Measurements from ENCODE around the gene MAPK4. TPM values are rescaled to one million over a fixed set of nuclear protein-coding genes. Genes with fewer than 3 reads are reported as not detected.
"Not testable (repeated sequence)": the region's sequence is repeated elsewhere in the genome, so short reads cannot be mapped to it uniquely, and the experiment has no call there.

The MAPK4 gene
- total RNA-seq, 3 donors from 2014 or later: not detected

DNA sequence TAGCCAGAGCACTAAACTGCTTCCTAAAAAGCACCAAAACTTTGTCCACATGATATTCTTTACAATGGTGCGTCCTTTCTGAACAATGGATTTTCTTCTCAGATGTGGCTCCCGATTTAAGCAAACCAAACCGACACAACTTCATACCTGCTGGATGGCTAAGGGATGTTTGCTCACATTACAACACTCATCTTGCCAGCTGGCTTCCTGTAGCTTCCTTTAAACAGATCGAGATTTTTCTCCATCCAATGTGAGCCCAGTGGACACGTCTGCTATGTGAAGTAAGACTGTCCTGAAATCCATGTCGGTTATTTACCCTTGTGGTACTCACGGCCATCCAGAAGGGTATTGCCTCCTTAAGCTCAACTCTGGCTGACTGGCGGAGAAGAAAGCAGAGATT, 126.5 kb downstream of the MAPK4 start:
- Mint-ChIP-seq H3K4me3 (no peak overlapping the region), H3K36me3 (ENCODE audit: insufficient read depth) (no peaks in the 10 kb centered on the region), H3K4me1 (ENCODE audit: low read depth) (no peaks in the 10 kb centered on the region), H3K9me3 (no peaks in the 10 kb centered on the region), H3K27me3 (ENCODE audit: low read depth) (peaks cover 4% of the 10 kb centered on the region)
- DNase-seq (no peak), ATAC-seq (no peak)

DNA sequence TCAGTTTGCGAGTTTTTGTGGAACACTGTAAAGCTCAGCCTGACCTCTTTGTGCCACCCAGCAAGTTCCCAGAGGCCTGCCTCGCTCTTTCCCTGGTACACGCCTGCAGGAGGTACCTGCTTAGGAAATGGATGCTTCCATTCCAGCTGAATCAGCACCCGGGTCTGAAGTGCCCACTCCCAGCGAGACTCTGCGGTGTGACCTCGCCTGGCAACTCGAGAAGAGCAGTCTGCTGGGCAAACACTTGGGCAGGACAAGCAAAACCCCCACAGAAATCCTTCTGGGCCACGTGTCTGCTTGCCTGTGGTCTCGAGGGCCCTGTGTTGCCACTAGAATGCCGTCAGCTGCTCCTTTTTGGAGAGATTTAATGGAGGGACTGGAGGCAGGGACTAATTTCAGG, 127.6 kb downstream of the MAPK4 start:
- Mint-ChIP-seq H3K4me1 (ENCODE audit: low read depth) (no peaks in the 10 kb centered on the region), H3K36me3 (ENCODE audit: insufficient read depth) (no peaks in the 10 kb centered on the region), H3K27me3 (ENCODE audit: low read depth) (peaks cover 4% of the 10 kb centered on the region), H3K9me3 (no peaks in the 10 kb centered on the region), H3K4me3 (no peak overlapping the region)
- DNase-seq: no peak
- no peak for ATAC-seq

DNA sequence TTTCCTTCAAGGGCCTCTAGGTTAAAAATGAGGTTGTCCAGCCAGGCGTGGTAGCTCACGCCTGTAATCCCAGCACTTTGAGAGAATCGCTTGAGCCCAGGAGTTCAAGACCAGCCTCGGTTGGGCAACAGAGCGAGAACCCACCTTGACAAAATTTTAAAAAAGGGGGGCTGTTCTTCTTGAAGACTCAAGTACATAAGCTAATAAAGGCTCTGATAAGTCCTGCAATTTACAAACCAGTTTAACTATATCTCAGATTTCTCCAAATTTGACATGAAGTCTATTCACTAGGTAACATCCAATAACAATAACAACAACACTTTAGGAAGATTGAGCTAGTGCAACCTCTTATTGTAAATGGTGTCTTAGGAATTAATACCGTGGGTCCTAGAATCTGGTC, 129.7 kb downstream of the MAPK4 start:
- Mint-ChIP-seq H3K4me1 (ENCODE audit: low read depth) (no peaks in the 10 kb centered on the region), H3K36me3 (ENCODE audit: insufficient read depth) (no peaks in the 10 kb centered on the region), H3K27me3 (ENCODE audit: low read depth) (peaks cover 8% of the 10 kb centered on the region), H3K9me3 (no peaks in the 10 kb centered on the region), H3K4me3 (no peak overlapping the region)
- DNase-seq (no peak), ATAC-seq (no peak)

DNA sequence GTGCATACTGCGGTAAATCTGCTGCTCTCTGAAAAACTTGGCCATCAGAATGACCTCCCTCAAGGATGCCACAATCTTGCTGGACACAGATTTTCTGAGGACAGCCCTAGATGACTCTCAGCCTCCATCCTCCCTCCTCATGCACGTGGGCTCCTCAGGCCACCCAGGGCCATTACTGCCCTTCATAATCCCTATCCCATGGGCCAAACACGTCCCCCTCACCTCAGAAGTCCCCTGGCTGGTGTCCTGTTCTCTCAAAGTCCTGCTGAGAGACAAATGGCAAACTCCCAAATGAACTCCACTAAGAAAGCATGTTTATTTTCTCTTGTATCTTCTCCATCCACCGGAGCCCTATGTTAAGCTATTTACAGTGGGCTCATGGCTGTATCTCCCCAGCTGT, 134.3 kb downstream of the MAPK4 start:
- H3K4me1 Mint-ChIP-seq (ENCODE audit: low read depth): no peaks in the 10 kb centered on the region
- H3K27me3 Mint-ChIP-seq (ENCODE audit: low read depth): peaks cover 8% of the 10 kb centered on the region
- H3K4me3 Mint-ChIP-seq: no peak overlapping the region
- no peaks in the 10 kb centered on the region for H3K36me3 Mint-ChIP-seq (ENCODE audit: insufficient read depth)
- DNase-seq (no peak), ATAC-seq (no peak)
- H3K9me3 Mint-ChIP-seq: no peaks in the 10 kb centered on the region

DNA sequence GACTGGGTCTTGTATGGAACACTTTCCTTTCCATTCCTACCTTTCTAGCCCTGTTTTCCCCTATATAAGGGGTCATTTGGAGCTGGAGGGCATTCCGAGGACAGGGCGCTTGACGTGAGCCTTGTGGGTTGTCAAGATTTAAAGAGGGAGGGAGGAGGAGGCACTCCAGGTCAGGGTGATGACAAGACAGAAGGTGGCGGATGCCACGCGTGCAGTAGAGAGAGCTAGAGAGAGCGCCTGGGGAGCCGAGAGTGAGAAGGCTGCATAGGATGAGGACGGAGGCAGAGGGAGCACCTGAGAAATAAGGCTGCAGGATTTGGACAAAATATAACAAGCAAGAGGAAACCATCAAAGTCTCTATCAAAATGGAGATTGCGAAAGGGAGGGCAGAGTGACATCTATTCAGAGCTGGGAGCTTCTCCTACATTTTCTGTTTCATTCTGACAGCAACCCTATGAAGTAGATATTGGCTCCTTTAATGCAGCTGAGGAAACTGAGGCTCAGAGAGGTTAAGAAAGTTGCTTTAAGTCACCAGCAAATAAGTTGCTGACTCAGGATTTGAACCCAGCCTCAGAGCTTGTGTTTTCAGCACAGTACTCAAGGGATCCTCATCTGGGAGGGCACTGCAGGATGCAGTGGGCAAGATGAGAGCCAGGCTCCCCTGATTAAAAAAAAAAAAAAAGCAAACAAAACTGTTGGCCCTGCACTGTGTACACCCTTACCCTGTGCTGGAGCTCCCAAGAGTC, 135.7 kb downstream of the MAPK4 start:
- Mint-ChIP-seq H3K4me1 (ENCODE audit: low read depth) (no peaks in the 10 kb centered on the region), H3K36me3 (ENCODE audit: insufficient read depth) (no peaks in the 10 kb centered on the region), H3K27me3 (ENCODE audit: low read depth) (peaks cover 12% of the 10 kb centered on the region), H3K4me3 (no peak overlapping the region), H3K9me3 (no peaks in the 10 kb centered on the region)
- DNase-seq: no peak
- ATAC-seq: no peak

DNA sequence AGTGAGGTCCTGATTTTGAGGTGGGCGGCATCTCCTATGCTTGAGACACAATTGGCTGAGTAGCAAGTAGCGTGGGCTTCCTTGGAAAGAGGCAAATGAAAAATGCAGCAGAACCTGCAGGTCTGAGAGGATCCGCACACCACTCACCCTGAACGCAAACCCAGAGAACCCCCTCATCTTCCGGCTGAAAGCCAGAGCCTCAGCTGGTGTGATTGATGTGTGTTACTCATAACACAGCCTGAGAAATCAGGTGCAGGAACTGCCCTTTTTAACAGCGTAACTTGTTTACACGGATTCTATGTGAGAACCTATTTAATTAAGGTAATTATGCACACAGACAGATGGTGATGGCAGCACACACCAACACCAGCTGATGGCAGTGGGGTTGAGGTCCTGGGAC, 136.5 kb downstream of the MAPK4 start:
- H3K9me3 Mint-ChIP-seq: no peaks in the 10 kb centered on the region
- no peaks in the 10 kb centered on the region for H3K36me3 Mint-ChIP-seq (ENCODE audit: insufficient read depth)
- DNase-seq (no peak), ATAC-seq (no peak)
- H3K27me3 Mint-ChIP-seq (ENCODE audit: low read depth): peaks cover 12% of the 10 kb centered on the region
- H3K4me1 Mint-ChIP-seq (ENCODE audit: low read depth): no peaks in the 10 kb centered on the region
- no peak overlapping the region for H3K4me3 Mint-ChIP-seq

DNA sequence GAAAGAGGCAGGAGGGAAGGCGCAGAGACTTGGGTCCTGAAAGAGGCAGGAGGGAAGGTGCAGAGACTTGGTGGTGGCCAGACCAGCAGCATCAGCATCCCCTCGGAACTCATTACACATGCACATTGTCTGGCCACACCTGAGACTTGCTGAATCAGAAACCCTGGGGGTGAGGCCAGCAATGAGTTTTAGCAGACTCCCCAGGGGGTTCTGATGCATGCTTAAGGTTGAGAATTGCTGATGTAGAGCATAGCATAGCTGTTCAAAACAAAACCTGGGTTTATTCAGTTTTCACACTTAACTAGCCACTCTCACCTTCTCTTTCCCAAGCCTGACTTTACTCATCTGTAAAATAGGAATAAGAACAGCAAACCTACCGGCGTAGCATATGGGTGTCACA, 137.0 kb downstream of the MAPK4 start:
- no peaks in the 10 kb centered on the region for H3K4me1 Mint-ChIP-seq (ENCODE audit: low read depth)
- no peaks in the 10 kb centered on the region for H3K9me3 Mint-ChIP-seq
- no peak for ATAC-seq
- H3K27me3 Mint-ChIP-seq (ENCODE audit: low read depth): peaks cover 12% of the 10 kb centered on the region
- no peak for DNase-seq
- no peaks in the 10 kb centered on the region for H3K36me3 Mint-ChIP-seq (ENCODE audit: insufficient read depth)
- H3K4me3 Mint-ChIP-seq: no peak overlapping the region

DNA sequence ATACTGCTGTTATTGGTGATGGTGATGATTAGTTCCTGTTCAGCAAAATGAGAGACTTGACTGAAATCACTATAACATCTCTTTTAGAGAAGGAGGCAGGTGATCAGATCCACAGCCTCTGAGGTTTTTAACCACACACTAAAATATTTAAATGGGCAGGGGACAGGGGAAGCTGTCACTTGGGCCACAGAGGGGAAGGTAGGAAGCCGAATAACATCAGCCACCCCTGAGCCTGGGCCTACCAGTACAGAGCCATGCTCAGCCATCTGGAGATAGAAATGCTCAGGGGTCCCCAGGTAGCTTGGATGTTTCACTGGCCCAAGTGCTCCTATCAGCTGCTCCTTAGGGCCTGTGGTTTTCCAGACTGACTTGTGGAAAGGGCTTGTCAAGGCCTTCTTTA, 137.6 kb downstream of the MAPK4 start:
- H3K4me3 Mint-ChIP-seq: no peak overlapping the region
- no peaks in the 10 kb centered on the region for H3K9me3 Mint-ChIP-seq
- H3K4me1 Mint-ChIP-seq (ENCODE audit: low read depth): no peaks in the 10 kb centered on the region
- H3K36me3 Mint-ChIP-seq (ENCODE audit: insufficient read depth): no peaks in the 10 kb centered on the region
- H3K27me3 Mint-ChIP-seq (ENCODE audit: low read depth): peaks cover 12% of the 10 kb centered on the region
- ATAC-seq (no peak), DNase-seq (no peak)

DNA sequence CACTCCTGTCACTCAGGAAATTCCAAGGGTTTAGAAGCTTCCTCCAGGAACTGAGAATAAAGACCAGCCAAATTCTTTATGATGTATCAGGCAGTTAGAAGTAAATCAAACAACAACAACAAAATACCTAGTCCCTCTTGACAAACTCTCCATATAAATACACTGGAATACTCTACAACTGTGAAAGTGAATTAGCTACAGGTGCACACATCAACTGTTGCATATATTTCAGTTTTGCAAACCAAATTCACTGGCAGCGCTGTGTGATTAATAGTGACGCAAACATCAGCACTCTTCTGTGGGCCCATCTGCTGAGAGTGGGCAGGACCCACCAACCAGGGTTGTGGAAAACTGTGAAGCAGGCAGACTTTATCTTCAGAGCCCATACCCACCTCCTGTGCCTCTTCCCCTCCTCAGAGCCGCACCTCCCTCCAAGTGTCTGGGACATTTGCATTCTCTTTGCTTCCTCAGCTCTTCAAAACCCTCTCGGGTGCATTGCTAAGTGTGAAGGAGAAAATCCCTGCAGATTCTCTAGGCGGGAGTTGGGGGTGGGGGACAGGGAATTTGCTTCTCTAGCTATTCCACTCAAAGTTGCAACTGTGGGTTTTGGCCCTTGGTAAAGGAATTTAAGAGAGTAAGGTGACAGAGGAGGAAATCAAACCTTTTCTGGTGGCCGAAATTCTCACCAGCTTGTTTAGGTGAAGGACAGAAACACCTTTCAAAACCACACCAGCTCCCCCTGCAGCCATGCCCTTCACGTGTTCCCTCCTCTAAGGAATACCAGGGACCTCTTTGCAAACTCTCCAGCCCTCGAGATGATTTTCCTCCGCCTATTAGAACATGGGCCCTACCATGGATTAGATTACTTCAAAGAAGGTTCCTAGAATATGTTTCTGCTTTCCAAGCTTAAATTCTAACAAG, 140.6 kb downstream of the MAPK4 start:
- Mint-ChIP-seq H3K36me3 (ENCODE audit: insufficient read depth) (no peaks in the 10 kb centered on the region), H3K9me3 (no peaks in the 10 kb centered on the region), H3K4me3 (no peak overlapping the region), H3K4me1 (ENCODE audit: low read depth) (no peaks in the 10 kb centered on the region), H3K27me3 (ENCODE audit: low read depth) (peaks cover 6% of the 10 kb centered on the region)
- DNase-seq: no peak
- no peak for ATAC-seq

DNA sequence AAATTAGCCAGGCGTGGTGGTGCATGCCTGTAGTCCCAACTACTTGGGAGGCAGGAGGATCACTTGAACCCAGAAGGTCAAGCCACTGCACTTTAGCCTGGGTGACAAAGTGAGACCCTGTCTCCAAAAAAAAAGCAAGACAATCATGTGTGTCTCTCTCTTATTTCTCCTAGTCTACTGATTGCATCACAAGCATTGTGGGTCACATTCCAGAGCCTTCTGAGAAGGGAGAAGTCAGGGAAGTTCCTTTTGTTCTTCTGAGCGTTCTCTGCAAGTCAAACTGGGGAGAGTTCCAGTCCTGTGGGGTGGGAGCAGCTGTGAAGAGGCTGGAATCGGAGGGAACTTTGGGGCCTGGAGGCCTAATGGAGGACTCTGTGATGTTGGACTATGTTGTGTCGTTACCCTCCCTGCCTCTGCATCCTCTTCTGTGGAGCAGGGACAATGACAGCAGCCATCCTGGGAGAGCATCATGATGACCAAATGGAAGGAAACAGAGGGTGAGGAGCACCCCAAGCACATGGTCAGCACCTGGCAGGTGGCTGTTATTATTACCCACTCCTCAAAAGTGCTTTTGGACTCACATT, 144.6 kb downstream of the MAPK4 start:
- Mint-ChIP-seq H3K4me1 (ENCODE audit: low read depth) (no peaks in the 10 kb centered on the region), H3K27me3 (ENCODE audit: low read depth) (peaks cover 4% of the 10 kb centered on the region), H3K9me3 (no peaks in the 10 kb centered on the region), H3K4me3 (no peak overlapping the region), H3K36me3 (ENCODE audit: insufficient read depth) (no peaks in the 10 kb centered on the region)
- ATAC-seq (no peak), DNase-seq (no peak)

DNA sequence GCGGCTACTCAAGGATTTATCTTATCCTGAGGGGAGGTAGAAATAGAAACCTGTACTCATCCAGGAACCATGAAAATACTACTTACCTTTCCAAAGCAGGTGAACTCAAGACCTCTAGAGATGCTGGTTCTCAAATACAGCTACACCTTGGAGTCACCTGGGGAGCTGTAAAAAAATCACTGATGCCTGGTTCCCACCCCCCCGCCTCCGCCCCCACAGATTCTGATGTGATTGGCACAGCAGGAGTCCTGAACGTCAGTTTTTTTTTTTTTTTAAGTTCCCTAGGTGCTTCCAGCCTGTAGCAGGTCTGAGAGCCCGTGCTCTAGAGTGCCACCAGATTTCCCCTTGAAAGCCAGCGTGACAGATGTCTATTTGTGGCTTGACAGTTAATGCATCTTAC, 146.3 kb downstream of the MAPK4 start:
- no peak overlapping the region for H3K4me3 Mint-ChIP-seq
- no peaks in the 10 kb centered on the region for H3K4me1 Mint-ChIP-seq (ENCODE audit: low read depth)
- ATAC-seq: no peak
- no peak for DNase-seq
- H3K9me3 Mint-ChIP-seq: no peaks in the 10 kb centered on the region
- H3K27me3 Mint-ChIP-seq (ENCODE audit: low read depth): no peaks in the 10 kb centered on the region
- no peaks in the 10 kb centered on the region for H3K36me3 Mint-ChIP-seq (ENCODE audit: insufficient read depth)

DNA sequence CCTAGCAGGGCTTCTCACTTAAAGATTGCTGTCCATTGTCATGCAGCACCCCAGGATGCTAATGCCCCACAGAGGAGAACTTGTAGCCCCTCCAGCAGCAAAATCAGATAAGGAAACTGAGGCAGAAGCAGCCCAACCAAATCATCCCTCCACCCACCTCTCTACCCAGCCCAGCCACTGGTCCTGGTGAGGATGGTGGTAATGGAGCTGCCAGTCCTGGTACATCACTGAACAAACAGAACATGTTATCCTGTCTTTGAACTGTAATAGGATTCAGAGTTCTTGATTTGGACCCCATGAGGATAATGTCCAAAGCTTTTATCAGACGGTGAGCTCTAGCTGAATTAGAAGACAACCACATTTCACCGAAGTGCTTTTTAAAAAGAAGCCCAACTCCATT, 146.8 kb downstream of the MAPK4 start:
- no peaks in the 10 kb centered on the region for H3K27me3 Mint-ChIP-seq (ENCODE audit: low read depth)
- H3K4me1 Mint-ChIP-seq (ENCODE audit: low read depth): no peaks in the 10 kb centered on the region
- H3K36me3 Mint-ChIP-seq (ENCODE audit: insufficient read depth): no peaks in the 10 kb centered on the region
- no peaks in the 10 kb centered on the region for H3K9me3 Mint-ChIP-seq
- DNase-seq (no peak), ATAC-seq (no peak)
- H3K4me3 Mint-ChIP-seq: no peak overlapping the region

DNA sequence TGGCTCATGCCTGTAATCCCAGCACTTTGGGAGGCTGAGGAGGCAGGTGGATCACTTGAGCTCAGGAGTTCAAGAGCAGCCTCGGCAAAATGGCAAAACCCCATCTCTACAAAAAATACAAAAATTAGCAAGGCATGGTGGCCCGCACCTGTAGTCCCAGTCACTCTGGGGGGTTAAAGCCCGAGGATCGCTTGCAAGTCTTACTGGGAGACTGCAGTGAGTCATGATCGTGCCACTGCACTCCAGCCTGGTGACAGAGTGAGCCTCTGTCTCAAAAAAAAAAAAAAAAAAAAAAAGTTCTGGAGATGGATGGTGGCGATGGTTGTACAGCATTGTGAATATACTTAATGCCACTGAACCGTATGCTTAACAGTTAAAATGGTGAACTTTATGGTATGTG, 147.4 kb downstream of the MAPK4 start:
- not testable (repeated sequence) for H3K27me3 Mint-ChIP-seq (ENCODE audit: low read depth); ATAC-seq; H3K36me3 Mint-ChIP-seq (ENCODE audit: insufficient read depth); H3K9me3 Mint-ChIP-seq; DNase-seq; H3K4me1 Mint-ChIP-seq (ENCODE audit: low read depth); H3K4me3 Mint-ChIP-seq

DNA sequence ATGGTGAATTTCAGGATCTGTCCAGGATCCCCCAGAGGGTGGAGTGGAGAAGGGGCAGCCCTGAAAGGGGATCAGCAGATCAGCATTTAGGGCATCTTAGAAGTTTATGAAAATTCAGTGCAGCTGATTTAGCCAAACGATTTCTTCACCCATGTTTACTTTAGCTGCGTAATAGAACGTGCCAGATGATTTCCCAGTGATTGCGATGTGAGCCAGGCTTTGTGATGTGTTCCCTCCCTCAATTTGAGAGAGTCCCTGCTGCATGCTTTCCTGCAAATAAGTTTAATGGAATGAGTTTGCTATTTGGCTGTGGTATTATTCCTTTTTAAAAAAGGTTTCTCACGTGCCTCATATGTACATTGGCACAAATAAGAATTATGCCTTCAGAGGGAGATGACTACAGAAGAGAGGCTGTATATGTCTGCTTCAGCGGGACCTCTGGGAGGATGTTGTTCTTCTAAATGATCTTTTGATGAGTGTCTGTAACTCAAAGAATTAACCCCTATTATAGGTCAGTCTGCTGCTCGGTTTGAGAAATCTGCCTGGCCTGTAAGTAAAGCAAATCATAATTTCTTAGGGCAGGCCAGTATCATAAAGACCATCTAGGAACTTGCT, 148.1 kb downstream of the MAPK4 start:
- H3K27me3 Mint-ChIP-seq (ENCODE audit: low read depth): no peaks in the 10 kb centered on the region
- H3K36me3 Mint-ChIP-seq (ENCODE audit: insufficient read depth): no peaks in the 10 kb centered on the region
- ATAC-seq (no peak), DNase-seq (no peak)
- no peak overlapping the region for H3K4me3 Mint-ChIP-seq
- no peaks in the 10 kb centered on the region for H3K4me1 Mint-ChIP-seq (ENCODE audit: low read depth)
- H3K9me3 Mint-ChIP-seq: no peaks in the 10 kb centered on the region
